ENCODE results near the gene SRPK2.
"Not testable (repeated sequence)": the region's sequence is repeated elsewhere in the genome, so short reads cannot be mapped to it uniquely, and the experiment has no call there.

The SRPK2 gene

GRCh38 chr7:105376908-105377533 lies 11.7 kb downstream of the SRPK2 start:
- DNase-seq (ENCODE audit: low read depth): no peak

GRCh38 chr7:105369944-105370343 lies 18.8 kb downstream of the SRPK2 start:
- no peak for DNase-seq (ENCODE audit: low read depth)

- DNase-seq (ENCODE audit: low read depth): no peak
Measured at GRCh38 chr7:105367458-105367857, 21.3 kb downstream of the SRPK2 start.

GRCh38 chr7:105365541-105366534 lies 22.9 kb downstream of the SRPK2 start:
- DNase-seq (ENCODE audit: low read depth): no peak

- DNase-seq (ENCODE audit: low read depth): no peak
Measured at GRCh38 chr7:105364684-105365083, 24.0 kb downstream of the SRPK2 start.

- DNase-seq (ENCODE audit: low read depth): not testable (repeated sequence)
Measured at GRCh38 chr7:105363657-105364056, 25.1 kb downstream of the SRPK2 start.

GRCh38 chr7:105362685-105363084 lies 26.0 kb downstream of the SRPK2 start:
- DNase-seq (ENCODE audit: low read depth): not testable (repeated sequence)

- not testable (repeated sequence) for DNase-seq (ENCODE audit: low read depth)
Measured at GRCh38 chr7:105361995-105362394, 26.7 kb downstream of the SRPK2 start.

- DNase-seq (ENCODE audit: low read depth): not testable (repeated sequence)
Measured at GRCh38 chr7:105360149-105360548, 28.6 kb downstream of the SRPK2 start.

GRCh38 chr7:105355701-105356100 lies 33.0 kb downstream of the SRPK2 start:
- no peak for DNase-seq (ENCODE audit: low read depth)

- DNase-seq (ENCODE audit: low read depth): no peak
Measured at GRCh38 chr7:105354383-105354782, 34.3 kb downstream of the SRPK2 start.

GRCh38 chr7:105353752-105354328 lies 34.9 kb downstream of the SRPK2 start:
- DNase-seq (ENCODE audit: low read depth): no peak

- DNase-seq (ENCODE audit: low read depth): no peak
Measured at GRCh38 chr7:105352901-105353668, 35.6 kb downstream of the SRPK2 start.

- DNase-seq (ENCODE audit: low read depth): peak; percentile 25
Measured at GRCh38 chr7:105352018-105352612, 36.6 kb downstream of the SRPK2 start.

- no peak for DNase-seq (ENCODE audit: low read depth)
Measured at GRCh38 chr7:105350906-105351305, 37.8 kb downstream of the SRPK2 start.

- DNase-seq (ENCODE audit: low read depth): not testable (repeated sequence)
Measured at GRCh38 chr7:105348177-105348576, 40.5 kb downstream of the SRPK2 start.

- DNase-seq (ENCODE audit: low read depth): no peak
Measured at GRCh38 chr7:105346593-105347322, 42.0 kb downstream of the SRPK2 start.

- no peak for DNase-seq (ENCODE audit: low read depth)
Measured at GRCh38 chr7:105346138-105346537, 42.6 kb downstream of the SRPK2 start.

- no peak for DNase-seq (ENCODE audit: low read depth)
Measured at GRCh38 chr7:105345725-105346124, 43.0 kb downstream of the SRPK2 start.

GRCh38 chr7:105345003-105345402 lies 43.7 kb downstream of the SRPK2 start:
- DNase-seq (ENCODE audit: low read depth): no peak

Data from stimulated activated CD8-positive, alpha-beta memory T cell treated with anti-CD3 and anti-CD28 coated beads, Interleukin-12 subunit alpha, Interleukin-12 subunit beta, amount 100 ng/mL, for 1 hour (primary cell).